GM19468 (cell line): ENCODE measurements around the gene ZNF84.

ENCODE experiments used
- ATAC-seq: cut with Tn5 transposase; IDR thresholded peaks from one replicate; pipeline ENCODE4 v1.9.1; 2021; ENCODE audit warnings: mild to moderate bottlenecking, moderate library complexity, moderate number of reproducible peaks; ENCODE audit not compliant: unreplicated experiment; ENCODE audit errors: extremely low read depth

ZNF84 gene

DNA sequence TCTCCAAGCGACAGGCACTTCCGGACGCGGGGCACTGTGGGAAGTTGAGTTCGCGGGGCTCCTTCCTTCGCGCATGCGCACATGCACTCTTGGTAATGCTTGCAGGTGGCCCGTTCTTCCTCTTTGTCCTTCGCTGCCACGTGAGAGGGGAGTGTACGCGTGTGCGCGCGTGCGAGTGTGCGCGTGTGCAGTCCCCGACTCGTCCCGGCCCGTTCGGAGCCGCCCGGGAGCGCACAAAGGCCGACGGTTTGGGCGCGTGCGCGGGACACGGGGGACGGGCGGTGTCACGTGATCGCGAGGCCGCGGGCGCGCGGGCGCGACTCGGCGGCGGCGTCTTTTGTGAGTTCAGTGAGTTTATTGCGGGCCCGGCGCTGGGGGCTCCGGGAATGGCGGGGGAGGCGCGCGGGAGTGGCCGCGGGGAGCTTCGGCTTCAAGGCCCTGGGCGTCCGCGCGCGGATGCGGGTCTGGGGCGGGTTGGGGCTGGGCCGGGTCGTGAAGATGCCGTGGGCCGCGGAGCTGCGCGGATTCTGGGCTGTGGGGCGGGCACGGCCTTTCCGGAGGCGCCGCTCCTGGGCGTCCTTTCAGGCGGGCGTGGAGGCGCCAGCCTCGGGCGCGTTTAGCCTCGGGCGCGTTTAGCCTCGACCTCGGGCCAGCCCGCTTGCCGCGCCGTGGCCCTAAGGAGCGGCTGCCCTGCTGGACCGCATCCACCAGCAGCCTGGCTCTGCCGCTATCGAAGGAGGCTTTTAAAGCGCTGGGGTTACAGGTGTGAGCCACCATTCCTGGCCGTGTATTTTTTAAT is at the start of gene ZNF84:
Gene ZNF84, plus strand, starts transcription at position 303 of the 799 bp plus-strand sequence. CDS start 3,959 bp downstream, outside the sequence.
- ATAC-seq = peak; percentile 97

GRCh38 chr12:132998741-132999140 is 38.6 kb upstream of the ZNF84 start:
- ATAC-seq = no peak

DNA sequence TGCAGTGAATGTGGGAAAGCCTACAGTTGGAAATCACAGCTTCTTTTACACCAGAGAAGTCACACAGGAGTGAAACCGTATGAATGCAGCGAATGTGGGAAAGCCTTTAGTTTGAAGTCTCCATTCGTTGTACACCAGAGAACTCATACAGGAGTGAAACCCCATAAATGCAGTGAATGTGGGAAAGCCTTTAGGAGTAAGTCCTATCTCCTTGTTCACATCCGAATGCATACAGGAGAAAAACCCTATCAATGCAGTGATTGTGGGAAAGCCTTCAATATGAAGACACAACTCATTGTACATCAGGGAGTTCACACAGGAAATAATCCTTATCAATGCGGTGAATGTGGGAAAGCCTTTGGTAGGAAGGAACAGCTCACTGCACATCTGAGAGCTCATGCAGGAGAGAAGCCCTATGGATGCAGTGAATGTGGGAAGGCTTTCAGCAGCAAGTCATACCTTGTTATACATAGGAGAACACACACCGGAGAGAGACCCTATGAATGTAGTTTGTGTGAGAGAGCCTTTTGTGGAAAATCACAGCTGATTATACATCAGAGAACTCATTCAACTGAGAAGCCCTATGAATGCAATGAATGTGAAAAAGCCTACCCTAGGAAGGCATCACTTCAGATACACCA is 26.5 kb upstream of the ZNF84 start:
- no peak for ATAC-seq

- no peak for ATAC-seq
Measured at GRCh38 chr12:133023566-133023965, 13.7 kb upstream of the ZNF84 start.

- no peak for ATAC-seq
Measured at GRCh38 chr12:133026996-133027395, 10.3 kb upstream of the ZNF84 start.

DNA sequence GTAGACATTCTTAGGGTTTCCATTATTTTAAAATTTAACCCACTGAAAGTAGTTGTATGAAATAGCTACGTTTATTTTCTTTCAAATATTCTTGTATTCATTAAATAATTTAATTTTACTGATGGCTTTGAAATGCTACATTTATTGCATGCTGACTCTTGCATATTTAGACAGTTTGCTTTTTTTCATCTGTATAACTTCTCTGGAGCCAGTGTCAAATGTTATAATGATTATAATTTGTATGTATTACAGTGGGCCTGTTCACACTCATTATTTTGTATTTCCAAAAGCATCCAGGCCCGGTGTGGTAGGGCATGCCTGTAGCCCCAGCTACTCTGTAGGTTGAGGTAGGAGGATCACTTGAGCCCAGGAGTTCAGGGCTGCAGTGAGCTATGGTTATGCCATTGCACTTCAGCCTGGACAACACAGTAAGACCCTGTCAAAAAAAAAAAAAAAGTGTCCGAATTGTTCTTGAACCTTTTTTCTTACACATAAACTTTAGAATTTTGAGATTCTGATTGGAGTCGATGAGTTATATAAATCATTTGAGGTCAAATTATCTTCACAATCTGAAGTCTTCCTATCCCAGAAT is 905 bp downstream of the ZNF84 start:
- ATAC-seq = no peak

GRCh38 chr12:133046698-133047097 is 9.4 kb downstream of the ZNF84 start:
- no peak for ATAC-seq

GRCh38 chr12:133057446-133057845 is 20.1 kb downstream of the ZNF84 start:
- no peak for ATAC-seq

DNA sequence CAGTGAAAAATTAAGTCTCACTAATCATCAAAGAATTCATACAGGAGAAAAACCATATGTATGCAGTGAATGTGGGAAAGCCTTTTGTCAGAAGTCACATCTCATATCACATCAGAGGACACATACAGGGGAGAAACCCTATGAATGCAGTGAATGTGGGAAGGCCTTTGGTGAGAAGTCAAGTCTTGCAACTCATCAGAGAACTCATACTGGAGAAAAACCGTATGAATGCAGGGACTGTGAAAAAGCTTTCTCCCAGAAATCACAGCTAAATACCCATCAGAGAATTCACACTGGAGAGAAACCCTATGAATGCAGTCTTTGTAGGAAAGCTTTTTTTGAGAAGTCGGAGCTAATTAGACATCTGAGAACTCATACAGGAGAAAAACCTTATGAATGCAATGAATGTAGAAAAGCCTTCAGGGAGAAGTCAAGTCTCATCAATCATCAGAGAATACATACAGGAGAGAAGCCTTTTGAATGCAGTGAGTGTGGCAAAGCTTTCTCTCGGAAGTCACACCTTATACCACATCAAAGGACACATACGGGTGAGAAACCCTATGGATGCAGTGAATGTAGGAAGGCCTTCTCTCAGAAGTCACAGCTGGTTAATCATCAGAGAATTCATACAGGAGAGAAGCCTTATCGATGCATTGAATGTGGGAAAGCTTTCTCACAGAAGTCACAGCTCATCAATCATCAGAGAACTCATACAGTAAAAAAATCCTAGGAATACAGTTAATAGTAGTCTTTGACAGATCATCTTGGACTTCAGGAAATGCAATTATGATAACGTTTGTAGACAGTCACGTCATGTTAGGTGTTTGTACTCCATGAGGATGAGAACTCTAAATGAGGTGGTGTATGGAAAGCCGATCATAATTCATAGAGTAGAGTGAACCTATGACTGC is 21.1 kb downstream of the ZNF84 start:
- ATAC-seq = no peak

- no peak for ATAC-seq
Measured at GRCh38 chr12:133061954-133062353, 24.6 kb downstream of the ZNF84 start.

DNA sequence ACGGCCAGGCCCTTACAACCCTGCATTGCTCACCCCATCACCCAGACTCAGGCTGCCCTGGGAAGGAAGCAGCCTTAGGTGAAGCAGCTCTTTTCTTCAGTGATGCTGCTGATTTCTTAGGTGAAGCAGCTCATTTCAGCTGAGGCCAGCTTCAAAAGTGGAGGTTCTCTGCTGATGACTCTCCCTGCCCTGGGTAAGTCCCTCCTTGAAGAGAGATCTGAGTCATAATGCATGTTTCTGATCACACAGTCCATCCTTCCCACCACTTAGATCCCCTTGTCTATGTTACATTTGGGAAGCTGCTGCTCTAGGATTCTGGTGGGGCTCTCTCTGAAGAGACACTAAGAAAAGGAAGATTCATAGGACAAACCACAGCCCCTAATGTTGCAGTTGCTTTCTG is 26.2 kb downstream of the ZNF84 start:
- no peak for ATAC-seq

DNA sequence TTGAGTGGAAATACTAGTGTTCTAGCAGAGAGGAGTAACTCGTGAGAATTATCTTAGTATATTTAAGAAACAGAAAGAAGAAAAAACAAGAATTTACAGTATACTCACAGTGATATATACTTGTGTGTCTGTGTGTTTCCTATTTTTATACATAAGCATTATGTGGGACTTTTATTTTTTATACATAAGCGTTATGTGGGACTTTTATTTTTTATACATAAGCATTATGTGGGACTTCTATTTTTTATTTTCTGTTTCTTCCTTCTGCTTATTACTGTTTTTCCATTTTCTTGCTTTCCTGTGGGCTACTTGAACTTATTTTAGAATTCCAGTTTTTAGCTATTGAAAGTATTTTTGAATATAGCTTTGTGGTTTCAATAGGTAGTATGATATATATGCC is 36.5 kb downstream of the ZNF84 start:
- no peak for ATAC-seq

DNA sequence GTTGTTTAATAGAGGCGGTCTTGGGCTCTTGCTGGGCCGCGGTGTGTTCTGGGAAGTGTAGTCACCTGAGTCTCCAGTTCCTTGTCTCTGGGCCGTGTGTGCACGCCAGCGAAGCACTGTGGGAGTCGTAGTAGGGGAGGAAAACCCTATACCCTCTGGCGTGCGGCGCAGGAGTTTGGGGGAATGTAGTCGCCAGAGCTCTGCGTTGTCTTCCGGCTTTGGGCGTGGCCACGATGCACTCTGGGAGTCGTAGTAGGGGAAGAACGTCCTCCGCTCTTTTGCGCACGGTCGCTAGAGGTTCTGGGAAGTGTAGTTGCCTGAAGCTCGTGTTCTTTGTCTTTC is 42.7 kb downstream of the ZNF84 start:
- ATAC-seq = peak; percentile 80

DNA sequence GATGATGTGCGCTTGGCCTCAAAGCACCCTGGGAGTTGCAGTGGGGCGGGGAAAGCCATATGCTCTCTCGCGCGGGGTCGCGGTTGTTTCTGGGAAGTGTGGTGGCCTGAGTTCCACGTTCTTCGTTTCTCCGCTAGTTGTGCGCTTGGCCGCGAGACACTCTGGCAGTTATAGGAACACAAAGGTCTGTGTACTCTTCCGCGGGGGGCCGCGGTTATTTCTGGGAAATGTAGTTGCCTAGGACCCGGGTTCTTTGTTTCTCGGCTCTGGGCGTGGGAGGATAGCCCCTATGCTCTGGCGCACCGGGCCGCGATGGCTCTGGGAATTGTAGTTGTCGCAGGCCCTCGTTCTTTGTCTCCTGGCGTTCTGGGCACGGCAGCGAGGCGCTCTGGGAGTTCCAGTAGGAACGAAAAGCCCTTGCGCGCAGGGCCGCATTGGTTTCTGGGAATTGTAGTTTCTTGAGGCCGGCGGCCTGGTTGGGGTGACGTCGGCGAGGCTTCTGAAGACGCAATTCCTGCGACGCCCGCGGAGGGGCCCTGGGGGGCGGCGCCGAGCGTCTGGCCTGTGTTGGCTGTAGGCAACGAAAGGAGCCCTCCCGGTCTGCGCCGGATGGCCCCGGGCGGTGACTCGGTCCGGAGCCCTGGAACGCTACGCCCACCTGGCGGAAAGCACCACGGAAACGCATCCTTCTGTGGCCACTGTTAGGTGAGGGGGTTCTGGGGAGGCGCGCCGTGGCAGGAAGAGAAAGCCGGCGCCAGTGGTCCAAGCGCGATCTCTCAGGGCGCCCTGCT is 43.3 kb downstream of the ZNF84 start, which contains the start of gene ZNF140:
Gene ZNF140, plus strand, starts transcription at position 556 of the 791 bp plus-strand sequence. CDS start 398 bp downstream, outside the sequence.
- peak; percentile 54 for ATAC-seq

DNA sequence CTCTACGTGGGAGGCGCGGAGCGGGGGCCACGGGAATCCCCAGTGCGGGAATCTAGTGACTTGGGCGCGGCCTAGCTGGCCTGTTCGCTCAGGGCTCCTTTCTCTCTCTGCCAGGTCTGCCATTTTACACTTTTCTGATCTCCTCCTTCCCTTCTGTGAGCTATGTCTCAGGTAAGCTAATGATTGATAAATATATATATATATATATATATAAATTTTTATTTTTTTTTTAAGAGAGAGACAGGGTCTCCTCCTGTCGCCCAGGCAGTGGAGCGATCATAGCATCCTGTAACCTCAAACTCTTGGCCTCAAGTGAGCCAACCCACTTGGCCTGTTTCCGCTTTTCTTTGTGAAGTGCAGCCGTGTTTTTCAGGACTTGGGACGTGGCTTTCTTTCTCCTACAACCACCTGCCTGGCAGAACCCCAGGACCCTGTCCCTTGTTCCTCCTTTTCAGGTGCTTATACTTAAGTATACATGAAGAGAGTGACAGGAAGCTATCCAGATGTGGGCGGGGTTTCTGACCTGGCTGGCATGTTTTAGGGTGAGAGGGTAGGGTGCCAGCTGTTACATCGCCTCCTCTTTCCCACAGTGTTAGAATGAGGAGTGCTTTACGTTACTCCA is 44.0 kb downstream of the ZNF84 start:
- ATAC-seq = no peak

DNA sequence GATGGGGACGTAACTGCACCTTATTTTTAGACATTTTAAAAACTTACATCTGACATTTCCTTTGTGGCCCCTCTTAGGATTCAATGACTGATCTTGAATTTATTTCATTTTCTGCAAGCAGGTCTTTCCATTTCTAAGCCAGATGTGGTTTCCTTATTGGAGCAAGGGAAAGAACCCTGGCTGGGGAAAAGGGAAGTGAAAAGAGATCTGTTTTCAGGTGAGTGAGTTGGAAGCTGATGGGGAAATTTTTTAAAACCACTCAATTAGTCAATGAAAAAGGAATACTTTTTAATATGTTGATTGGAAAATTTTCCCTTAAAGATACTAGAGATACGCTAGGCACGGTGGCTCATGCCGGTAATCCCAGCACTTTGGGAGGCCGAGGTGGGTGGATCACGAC is 46.0 kb downstream of the ZNF84 start:
- no peak for ATAC-seq

GRCh38 chr12:133105620-133106019 is 68.3 kb downstream of the ZNF84 start:
- ATAC-seq = no peak

DNA sequence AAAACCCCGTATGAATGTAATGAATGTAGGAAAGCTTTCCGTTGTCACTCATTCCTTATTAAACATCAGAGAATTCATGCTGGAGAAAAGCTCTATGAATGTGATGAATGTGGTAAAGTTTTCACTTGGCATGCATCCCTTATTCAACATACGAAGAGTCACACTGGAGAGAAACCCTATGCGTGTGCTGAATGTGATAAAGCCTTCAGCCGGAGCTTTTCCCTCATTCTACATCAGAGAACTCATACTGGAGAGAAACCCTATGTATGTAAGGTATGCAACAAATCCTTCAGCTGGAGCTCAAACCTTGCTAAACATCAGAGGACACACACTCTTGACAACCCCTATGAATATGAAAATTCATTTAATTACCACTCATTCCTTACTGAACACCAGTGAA is 68.9 kb downstream of the ZNF84 start:
- no peak for ATAC-seq

- ATAC-seq = no peak
Measured at GRCh38 chr12:133107121-133107520, 69.8 kb downstream of the ZNF84 start.
